Tibial nerve (tissue), 4 donors: Measurements from ENCODE around the gene CEACAM1.
"Not testable (repeated sequence)": the region's sequence is repeated elsewhere in the genome, so short reads cannot be mapped to it uniquely, and the experiment has no call there.

ENCODE experiments used
- EP300 ChIP-seq, 2 donors: sonication (generic); formaldehyde crosslinking; IDR thresholded peaks; one replicate each; pipeline ENCODE4 v1.6.1; 2017; ENCODE audit warnings: antibody characterized with exemption in 2 of 2, mild to moderate bottlenecking in 1 of 2
- POLR2A ChIP-seq, 2 donors: fragments of 450-650 bp; IDR thresholded peaks; one replicate each; pipeline ENCODE4 v1.6.1; 2017; ENCODE audit warnings: antibody characterized with exemption in 2 of 2, mild to moderate bottlenecking in 2 of 2, moderate library complexity in 2 of 2
- TF ChIP-seq, protein P1 (sequence below), 5 experiments: fragments of 200-600 bp in 3 of 5; fragments of 450-650 bp in 2 of 5; sonication (generic) in 3 of 5; IDR thresholded peaks; one replicate each; pipeline ENCODE4 v1.5.1; 2016 to 2019; ENCODE audit warnings: antibody characterized with exemption in 5 of 5, mild to moderate bottlenecking in 3 of 5, moderate library complexity in 2 of 5

DNA sequence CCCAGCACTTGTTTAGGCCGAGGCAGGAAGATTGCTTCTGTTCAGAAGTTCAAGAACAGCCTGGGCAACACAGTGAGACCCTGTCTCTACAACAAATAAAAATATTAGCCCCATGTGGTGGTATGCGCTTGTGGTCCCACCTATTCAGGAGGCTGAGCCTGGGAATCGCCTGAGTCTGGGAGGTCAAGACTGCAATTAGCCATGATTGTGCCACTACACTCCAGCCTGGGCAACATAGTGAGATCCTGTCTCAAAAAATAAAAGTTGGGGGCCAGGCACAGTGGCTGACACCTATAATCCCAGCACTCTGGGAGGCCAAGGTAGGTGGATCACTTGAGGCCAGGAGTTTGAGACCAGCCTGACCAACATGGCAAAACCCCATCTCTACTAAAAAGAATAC lies 27.0 kb downstream of the CEACAM1 start:
- not testable (repeated sequence) for TF ChIP-seq POLR2A, EP300 (IDR thresholded peaks at IDR 0.05)
- TF ChIP-seq, protein P1, sequence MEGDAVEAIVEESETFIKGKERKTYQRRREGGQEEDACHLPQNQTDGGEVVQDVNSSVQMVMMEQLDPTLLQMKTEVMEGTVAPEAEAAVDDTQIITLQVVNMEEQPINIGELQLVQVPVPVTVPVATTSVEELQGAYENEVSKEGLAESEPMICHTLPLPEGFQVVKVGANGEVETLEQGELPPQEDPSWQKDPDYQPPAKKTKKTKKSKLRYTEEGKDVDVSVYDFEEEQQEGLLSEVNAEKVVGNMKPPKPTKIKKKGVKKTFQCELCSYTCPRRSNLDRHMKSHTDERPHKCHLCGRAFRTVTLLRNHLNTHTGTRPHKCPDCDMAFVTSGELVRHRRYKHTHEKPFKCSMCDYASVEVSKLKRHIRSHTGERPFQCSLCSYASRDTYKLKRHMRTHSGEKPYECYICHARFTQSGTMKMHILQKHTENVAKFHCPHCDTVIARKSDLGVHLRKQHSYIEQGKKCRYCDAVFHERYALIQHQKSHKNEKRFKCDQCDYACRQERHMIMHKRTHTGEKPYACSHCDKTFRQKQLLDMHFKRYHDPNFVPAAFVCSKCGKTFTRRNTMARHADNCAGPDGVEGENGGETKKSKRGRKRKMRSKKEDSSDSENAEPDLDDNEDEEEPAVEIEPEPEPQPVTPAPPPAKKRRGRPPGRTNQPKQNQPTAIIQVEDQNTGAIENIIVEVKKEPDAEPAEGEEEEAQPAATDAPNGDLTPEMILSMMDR (IDR thresholded peaks at IDR 0.05), result not testable (repeated sequence)
